Measurements from ENCODE around the gene DDX39B.
A peak's percentile ranks its signal among the peaks of the same experiment; 100 is the strongest.

Gene DDX39B

DNA sequence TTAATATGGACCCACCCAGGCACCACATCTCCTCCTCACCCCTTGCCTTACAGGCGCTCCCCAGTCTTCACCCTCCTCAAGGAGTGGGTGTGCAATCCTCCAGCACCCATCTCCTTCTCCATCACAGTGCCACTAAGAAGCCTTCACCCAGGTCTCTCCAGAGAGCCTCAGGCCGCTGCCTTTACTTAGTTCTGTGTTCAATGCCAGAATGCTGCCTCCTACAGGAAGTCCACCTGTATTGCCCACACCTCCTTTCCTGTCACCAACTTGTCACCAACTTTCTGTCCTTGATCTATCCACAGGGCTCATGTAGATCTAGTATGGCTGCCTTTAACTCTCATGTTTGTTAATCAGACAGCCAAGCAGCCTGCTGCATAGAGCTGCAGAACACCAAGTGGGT, 43.7 kb upstream of the DDX39B start:
- TF ChIP-seq, protein P1, sequence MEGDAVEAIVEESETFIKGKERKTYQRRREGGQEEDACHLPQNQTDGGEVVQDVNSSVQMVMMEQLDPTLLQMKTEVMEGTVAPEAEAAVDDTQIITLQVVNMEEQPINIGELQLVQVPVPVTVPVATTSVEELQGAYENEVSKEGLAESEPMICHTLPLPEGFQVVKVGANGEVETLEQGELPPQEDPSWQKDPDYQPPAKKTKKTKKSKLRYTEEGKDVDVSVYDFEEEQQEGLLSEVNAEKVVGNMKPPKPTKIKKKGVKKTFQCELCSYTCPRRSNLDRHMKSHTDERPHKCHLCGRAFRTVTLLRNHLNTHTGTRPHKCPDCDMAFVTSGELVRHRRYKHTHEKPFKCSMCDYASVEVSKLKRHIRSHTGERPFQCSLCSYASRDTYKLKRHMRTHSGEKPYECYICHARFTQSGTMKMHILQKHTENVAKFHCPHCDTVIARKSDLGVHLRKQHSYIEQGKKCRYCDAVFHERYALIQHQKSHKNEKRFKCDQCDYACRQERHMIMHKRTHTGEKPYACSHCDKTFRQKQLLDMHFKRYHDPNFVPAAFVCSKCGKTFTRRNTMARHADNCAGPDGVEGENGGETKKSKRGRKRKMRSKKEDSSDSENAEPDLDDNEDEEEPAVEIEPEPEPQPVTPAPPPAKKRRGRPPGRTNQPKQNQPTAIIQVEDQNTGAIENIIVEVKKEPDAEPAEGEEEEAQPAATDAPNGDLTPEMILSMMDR (IDR thresholded peaks at IDR 0.05), result peak; percentile 73
- no peak for TF ChIP-seq ZFX (IDR thresholded peaks at IDR 0.05; ENCODE audit: borderline replicate concordance)
- H3K27ac ChIP-seq, result no peak overlapping the region

DNA sequence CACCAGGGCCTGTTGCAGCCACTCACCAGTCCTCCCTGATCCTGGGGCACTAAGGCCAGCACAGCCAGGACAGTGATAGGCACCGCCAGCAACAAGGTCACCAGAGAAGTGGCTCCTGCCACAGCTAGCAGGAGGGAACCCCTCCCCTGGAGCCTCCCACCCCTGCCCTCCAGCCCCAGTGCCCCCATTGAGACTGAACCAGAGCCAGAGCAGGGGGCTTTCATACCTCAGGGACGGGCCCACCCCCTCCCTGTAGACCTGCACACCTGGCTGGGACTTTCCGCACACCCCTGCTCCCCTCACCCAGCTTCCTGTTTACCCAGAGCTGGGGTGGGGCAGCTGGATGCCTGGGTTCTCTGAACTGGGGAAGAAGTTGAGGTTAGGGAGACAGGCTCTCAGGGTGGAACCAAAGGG, 40.4 kb upstream of the DDX39B start, which contains the start of gene LTB:
Gene LTB (minus strand): TSS at position 195 of the 414 bp plus-strand sequence. CDS start 7 bp downstream, at position 188.
- H3K27ac ChIP-seq, result no peak within 1 kb of the TSS
- no peak for TF ChIP-seq ZFX (IDR thresholded peaks at IDR 0.05; ENCODE audit: borderline replicate concordance)
- TF ChIP-seq, protein P1 (IDR thresholded peaks at IDR 0.05), result no peak

DNA sequence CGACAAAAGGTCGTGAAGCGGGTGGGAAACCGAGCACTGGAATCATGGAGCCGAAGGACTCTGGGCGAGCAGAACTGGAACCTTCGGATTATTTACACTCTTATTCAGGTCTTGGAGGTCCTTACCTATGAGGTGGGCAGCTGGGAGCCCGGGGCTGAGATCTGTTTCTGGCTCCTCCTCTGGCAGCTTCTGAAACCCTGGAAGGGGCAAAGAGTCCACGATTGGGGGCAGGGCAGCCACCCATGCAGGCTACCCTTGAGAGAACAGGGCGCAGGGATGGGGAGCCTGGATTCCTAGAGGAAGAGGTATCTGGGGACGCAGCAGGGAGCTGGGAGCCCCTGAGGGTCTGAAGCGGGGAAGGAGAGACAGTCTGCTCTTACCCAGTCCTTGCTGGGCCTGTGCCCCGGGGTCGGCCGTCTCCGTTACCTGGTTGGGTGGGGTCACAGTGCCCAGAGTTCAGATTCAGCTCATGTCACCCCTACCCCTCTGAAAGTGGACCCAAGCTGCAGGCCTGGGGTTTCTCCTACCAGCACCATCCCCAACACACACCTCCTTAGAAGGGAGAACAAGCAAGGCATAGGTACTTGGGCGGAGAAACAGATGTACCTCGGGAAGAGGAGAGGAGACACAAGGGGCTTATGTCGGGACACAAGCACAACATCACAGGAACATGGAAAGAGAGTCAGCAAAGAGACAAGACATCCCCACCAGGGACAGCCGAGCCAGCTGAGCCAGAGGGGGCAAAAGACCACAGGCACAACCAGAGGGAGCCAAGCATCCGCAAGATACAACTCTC, 39.8 kb upstream of the DDX39B start:
- no peak overlapping the region for H3K27ac ChIP-seq
- TF ChIP-seq, protein P1 (IDR thresholded peaks at IDR 0.05), result no peak
- no peak for TF ChIP-seq ZFX (IDR thresholded peaks at IDR 0.05; ENCODE audit: borderline replicate concordance)

DNA sequence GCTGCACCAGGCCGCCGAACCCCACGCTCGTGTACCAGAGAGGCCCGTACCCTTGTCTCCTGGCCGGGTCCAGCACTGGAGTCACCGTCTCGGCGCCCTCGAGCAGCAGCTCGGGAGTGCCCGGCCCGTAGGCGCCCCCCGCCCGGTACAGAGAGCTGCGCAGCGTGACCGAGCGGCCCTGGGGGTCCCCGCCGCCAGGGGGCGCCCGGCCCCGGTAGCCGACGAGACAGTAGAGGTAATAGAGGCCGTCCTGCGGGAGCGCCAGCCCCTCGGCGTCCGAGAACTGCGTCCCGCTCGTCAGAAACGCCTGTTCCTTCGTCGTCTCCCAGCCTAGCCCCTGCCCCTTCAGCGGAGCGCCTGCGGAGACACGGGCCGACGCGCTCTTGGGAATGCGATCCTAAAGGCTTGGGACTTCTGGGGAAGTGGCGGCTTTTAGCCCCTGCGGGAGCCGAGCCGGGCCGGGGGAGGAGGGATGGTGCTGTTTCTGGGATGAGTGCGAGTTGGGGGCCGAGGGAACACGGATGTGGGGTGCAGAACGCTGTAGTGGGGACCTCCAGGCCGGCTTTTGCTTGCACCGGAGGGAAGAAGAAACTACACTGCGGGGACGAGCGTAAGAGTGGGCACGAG, 39.1 kb upstream of the DDX39B start:
- H3K27ac ChIP-seq, result no peak overlapping the region
- TF ChIP-seq, protein P1 (IDR thresholded peaks at IDR 0.05), result peak; percentile 99
- no peak for TF ChIP-seq ZFX (IDR thresholded peaks at IDR 0.05; ENCODE audit: borderline replicate concordance)

DNA sequence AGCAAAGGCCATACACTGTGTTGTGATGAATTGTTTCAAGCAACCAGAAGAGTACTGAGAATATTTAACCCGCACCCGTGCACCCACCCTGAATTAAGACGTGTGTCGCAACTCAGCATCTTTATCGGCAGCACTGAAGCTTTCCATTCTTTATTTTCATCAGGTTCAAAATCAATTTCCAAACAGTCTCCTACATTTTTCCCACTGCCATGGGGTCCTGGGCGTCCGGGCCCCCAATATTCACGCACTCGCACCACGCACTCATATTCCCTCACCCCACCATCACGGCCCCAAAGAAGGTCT, 38.6 kb upstream of the DDX39B start:
- no peak for TF ChIP-seq ZFX (IDR thresholded peaks at IDR 0.05; ENCODE audit: borderline replicate concordance)
- TF ChIP-seq, protein P1 (IDR thresholded peaks at IDR 0.05), result no peak
- no peak overlapping the region for H3K27ac ChIP-seq

DNA sequence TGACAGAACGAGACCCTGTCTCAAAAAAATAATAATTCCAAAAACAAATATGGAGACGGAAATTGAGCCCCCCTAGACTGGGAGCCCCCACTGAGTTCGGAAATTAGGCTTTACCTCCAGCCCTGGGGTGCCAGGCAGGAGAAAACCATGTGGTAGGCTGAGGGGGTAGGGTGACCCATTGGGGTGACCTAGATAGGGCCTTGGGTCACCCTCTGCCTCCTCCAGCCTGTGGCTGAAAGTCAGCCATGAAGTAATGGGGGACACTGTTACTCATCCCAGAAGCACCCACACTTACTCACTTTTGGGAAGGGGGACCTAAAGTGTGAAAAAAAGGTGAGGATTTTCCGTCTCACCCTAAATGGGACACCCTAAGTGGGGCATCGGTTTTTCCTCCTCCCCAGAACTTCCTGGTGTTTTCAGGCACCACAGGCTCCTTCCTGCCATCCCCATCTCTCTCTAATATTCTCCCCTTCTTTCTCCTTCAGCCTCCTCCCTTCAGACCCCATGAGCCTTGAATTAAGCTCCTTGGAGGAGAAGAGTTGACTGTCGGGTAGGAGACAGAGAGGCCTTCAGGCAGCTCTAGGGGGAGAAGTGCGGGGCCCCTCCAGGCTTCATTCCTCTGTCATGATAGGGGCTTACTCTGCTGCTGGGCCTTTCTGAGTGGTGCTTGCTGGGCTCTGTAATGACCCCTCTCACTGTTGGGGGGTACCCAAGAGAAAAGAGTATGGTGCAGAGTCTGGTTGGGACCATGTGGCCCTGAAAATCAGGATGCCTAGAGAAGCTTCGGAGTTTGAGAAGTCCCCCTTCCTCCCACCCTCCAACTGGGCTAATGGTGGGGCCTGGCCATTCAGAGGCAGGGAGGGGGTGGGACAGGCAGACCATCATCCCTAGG, 38.0 kb upstream of the DDX39B start:
- no peak for TF ChIP-seq ZFX (IDR thresholded peaks at IDR 0.05; ENCODE audit: borderline replicate concordance)
- no peak overlapping the region for H3K27ac ChIP-seq

DNA sequence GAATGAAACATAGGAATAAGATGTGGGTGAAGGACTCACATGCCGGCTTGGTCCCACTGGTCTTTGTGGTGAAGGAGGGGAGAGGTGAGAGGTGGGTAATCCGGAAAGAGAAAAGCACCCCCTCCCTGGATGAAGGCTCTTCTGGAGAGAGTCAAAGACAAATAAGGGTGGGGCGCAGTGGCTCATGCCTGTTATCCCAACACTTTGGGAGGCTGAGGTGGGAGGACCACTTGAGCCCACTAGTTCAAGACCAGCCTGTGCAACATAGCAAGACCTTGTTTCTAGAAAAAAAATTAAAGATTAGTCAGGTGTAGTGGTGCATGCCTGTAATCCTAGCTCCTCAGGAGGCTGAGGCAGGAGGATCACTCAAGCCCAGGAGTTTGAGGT, 37.3 kb upstream of the DDX39B start:
- TF ChIP-seq, protein P1 (IDR thresholded peaks at IDR 0.05), result no peak
- TF ChIP-seq ZFX (IDR thresholded peaks at IDR 0.05; ENCODE audit: borderline replicate concordance), result no peak

More for the DNA sequence above, 37.3 kb upstream of the DDX39B start:
- no peak overlapping the region for H3K27ac ChIP-seq
